ENCODE data around the gene OSTF1. TPM values are rescaled to one million over a fixed set of nuclear protein-coding genes. Genes with fewer than 3 reads are reported as not detected.

The OSTF1 gene
- total and polyA plus RNA-seq, 10 of the 15 experiments (the other 5 are each of a cell fraction or from before 2014, with no cell fraction given), result 36.2 to 82.4 (median 46.9) TPM

GRCh38 chr9:75087824-75088645 is at the start of gene OSTF1, which contains the start of gene NMRK1 (continued):
- TF ChIP-seq, protein P1, sequence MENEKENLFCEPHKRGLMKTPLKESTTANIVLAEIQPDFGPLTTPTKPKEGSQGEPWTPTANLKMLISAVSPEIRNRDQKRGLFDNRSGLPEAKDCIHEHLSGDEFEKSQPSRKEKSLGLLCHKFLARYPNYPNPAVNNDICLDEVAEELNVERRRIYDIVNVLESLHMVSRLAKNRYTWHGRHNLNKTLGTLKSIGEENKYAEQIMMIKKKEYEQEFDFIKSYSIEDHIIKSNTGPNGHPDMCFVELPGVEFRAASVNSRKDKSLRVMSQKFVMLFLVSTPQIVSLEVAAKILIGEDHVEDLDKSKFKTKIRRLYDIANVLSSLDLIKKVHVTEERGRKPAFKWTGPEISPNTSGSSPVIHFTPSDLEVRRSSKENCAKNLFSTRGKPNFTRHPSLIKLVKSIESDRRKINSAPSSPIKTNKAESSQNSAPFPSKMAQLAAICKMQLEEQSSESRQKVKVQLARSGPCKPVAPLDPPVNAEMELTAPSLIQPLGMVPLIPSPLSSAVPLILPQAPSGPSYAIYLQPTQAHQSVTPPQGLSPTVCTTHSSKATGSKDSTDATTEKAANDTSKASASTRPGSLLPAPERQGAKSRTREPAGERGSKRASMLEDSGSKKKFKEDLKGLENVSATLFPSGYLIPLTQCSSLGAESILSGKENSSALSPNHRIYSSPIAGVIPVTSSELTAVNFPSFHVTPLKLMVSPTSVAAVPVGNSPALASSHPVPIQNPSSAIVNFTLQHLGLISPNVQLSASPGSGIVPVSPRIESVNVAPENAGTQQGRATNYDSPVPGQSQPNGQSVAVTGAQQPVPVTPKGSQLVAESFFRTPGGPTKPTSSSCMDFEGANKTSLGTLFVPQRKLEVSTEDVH (IDR thresholded peaks at IDR 0.05; ENCODE audit: low read depth, partially characterized antibody), result no peak
- TF ChIP-seq STAT3 (IDR thresholded peaks at IDR 0.05; ENCODE audit: low read depth, low read length), result no peak
- no peak for TF ChIP-seq TARDBP (IDR thresholded peaks at IDR 0.05; ENCODE audit: borderline replicate concordance)
- TF ChIP-seq, protein P2, sequence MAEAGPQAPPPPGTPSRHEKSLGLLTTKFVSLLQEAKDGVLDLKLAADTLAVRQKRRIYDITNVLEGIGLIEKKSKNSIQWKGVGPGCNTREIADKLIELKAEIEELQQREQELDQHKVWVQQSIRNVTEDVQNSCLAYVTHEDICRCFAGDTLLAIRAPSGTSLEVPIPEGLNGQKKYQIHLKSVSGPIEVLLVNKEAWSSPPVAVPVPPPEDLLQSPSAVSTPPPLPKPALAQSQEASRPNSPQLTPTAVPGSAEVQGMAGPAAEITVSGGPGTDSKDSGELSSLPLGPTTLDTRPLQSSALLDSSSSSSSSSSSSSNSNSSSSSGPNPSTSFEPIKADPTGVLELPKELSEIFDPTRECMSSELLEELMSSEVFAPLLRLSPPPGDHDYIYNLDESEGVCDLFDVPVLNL (IDR thresholded peaks at IDR 0.05; ENCODE audit: low read depth, low read length), result peak; percentile 31; the same call in 1 of the 2 replicates
- TF ChIP-seq SMARCA5 (IDR thresholded peaks at IDR 0.05), result peak; percentile 50
- TF ChIP-seq, protein P3, sequence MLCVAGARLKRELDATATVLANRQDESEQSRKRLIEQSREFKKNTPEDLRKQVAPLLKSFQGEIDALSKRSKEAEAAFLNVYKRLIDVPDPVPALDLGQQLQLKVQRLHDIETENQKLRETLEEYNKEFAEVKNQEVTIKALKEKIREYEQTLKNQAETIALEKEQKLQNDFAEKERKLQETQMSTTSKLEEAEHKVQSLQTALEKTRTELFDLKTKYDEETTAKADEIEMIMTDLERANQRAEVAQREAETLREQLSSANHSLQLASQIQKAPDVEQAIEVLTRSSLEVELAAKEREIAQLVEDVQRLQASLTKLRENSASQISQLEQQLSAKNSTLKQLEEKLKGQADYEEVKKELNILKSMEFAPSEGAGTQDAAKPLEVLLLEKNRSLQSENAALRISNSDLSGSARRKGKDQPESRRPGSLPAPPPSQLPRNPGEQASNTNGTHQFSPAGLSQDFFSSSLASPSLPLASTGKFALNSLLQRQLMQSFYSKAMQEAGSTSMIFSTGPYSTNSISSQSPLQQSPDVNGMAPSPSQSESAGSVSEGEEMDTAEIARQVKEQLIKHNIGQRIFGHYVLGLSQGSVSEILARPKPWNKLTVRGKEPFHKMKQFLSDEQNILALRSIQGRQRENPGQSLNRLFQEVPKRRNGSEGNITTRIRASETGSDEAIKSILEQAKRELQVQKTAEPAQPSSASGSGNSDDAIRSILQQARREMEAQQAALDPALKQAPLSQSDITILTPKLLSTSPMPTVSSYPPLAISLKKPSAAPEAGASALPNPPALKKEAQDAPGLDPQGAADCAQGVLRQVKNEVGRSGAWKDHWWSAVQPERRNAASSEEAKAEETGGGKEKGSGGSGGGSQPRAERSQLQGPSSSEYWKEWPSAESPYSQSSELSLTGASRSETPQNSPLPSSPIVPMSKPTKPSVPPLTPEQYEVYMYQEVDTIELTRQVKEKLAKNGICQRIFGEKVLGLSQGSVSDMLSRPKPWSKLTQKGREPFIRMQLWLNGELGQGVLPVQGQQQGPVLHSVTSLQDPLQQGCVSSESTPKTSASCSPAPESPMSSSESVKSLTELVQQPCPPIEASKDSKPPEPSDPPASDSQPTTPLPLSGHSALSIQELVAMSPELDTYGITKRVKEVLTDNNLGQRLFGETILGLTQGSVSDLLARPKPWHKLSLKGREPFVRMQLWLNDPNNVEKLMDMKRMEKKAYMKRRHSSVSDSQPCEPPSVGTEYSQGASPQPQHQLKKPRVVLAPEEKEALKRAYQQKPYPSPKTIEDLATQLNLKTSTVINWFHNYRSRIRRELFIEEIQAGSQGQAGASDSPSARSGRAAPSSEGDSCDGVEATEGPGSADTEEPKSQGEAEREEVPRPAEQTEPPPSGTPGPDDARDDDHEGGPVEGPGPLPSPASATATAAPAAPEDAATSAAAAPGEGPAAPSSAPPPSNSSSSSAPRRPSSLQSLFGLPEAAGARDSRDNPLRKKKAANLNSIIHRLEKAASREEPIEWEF (IDR thresholded peaks at IDR 0.05; ENCODE audit: insufficient replicate concordance, low read depth, low read length), result no peak
- no peak for TF ChIP-seq ESRRA (IDR thresholded peaks at IDR 0.05; ENCODE audit: low read length)
- no peak; the same call in 1 of the 2 replicates for TF ChIP-seq TAF1 (IDR thresholded peaks at IDR 0.05; ENCODE audit: borderline replicate concordance, low read depth, low read length)
- TF ChIP-seq BACH1 (IDR thresholded peaks at IDR 0.05; ENCODE audit: borderline replicate concordance), result peak; percentile 76; the same call in 1 of the 2 replicates
- TF ChIP-seq CHD4 (IDR thresholded peaks at IDR 0.05), result no peak
- TF ChIP-seq ZNF592 (IDR thresholded peaks at IDR 0.05), result 0 out of 2 replicates have a peak, but pooled peaks have one; percentile 12
- TF ChIP-seq POLR2AphosphoS5 (IDR thresholded peaks at IDR 0.05; ENCODE audit: low read length), result peak; percentile 67; the same call in 1 of the 2 replicates
- no peak for TF ChIP-seq RFX5 (IDR thresholded peaks at IDR 0.05; ENCODE audit: low read depth, low read length)
- TF ChIP-seq NFXL1 (IDR thresholded peaks at IDR 0.05; ENCODE audit: borderline replicate concordance), result no peak
- peak; percentile 30 for TF ChIP-seq GATAD2B (conservative IDR thresholded peaks at IDR 0.05; ENCODE audit: low read depth)
- TF ChIP-seq SUZ12 (IDR thresholded peaks at IDR 0.05; ENCODE audit: unreplicated experiment), result no peak

Measured in GM12878 (cell line).